H1 (cell line): ENCODE results near the gene UBR1. TPM values are rescaled to one million over a fixed set of nuclear protein-coding genes. Genes with fewer than 3 reads are reported as not detected.

Source experiments
- CTCF ChIA-PET: fragments of 300-600 bp; sonication (Branson Sonifier 250); formaldehyde crosslinking; loops from one replicate; lab custom pipeline; 2021; ENCODE audit not compliant: partially characterized antibody; lab: Charles Lee
- POLR2A ChIA-PET: fragments of 300-600 bp; sonication (Branson Sonifier 250); formaldehyde crosslinking; loops from one replicate; lab custom pipeline; 2021; ENCODE audit warnings: inconsistent platforms; ENCODE audit not compliant: partially characterized antibody; lab: Charles Lee
- DNase-seq, 2 experiments: peaks; one replicate each; pipeline versions ENCODE4 v3.0.0 to v3.0.0-alpha.2; 2010 to 2022; ENCODE audit warnings: low spot score in 2 of 2, low read depth in 1 of 2, mixed read lengths in 1 of 2
- FAIRE-seq: peaks from 2 replicates; lab custom pipeline; 2011; peaks lifted over from hg19 to GRCh38; lab: Jason Lieb, UNC
- H2AFZ ChIP-seq: 2 replicates; pipeline ENCODE4 v1.8.1; 2012; ENCODE audit warnings: low read length, inconsistent platforms
- H2AK5ac ChIP-seq: 2 replicates; pipeline ENCODE4 v1.6.1; 2013; ENCODE audit warnings: low read depth, low read length
- H2BK120ac ChIP-seq: replicated peaks from 2 replicates; pipeline ENCODE3; 2013; ENCODE audit warnings: low read depth, low read length, inconsistent platforms
- H2BK12ac ChIP-seq: 2 replicates; pipeline ENCODE4 v1.6.1; 2013; ENCODE audit warnings: low read depth, low read length
- H2BK15ac ChIP-seq: 2 replicates; pipeline ENCODE4 v1.6.1; 2013; ENCODE audit warnings: low read length
- H2BK20ac ChIP-seq: 2 replicates; pipeline ENCODE4 v1.6.1; 2013; ENCODE audit warnings: low read length
- H2BK5ac ChIP-seq: 2 replicates; pipeline ENCODE4 v1.6.1; 2013; ENCODE audit warnings: low read depth, low read length
- H3K14ac ChIP-seq: 2 replicates; pipeline ENCODE4 v1.6.1; 2013; ENCODE audit warnings: inconsistent platforms; ENCODE audit not compliant: insufficient read length
- H3K18ac ChIP-seq: 2 replicates; pipeline ENCODE4 v1.6.1; 2013; ENCODE audit warnings: low read length; ENCODE audit errors: extremely low read depth
- H3K23ac ChIP-seq: 2 replicates; pipeline ENCODE4 v1.6.1; 2013; ENCODE audit warnings: inconsistent platforms; ENCODE audit not compliant: insufficient read length
- H3K23me2 ChIP-seq: 2 replicates; pipeline ENCODE4 v1.6.1; 2013; ENCODE audit warnings: low read depth, low read length
- H3K27ac ChIP-seq: 2 replicates; pipeline ENCODE4 v1.6.1; 2011; ENCODE audit warnings: low read depth, low read length, inconsistent platforms
- H3K27me3 ChIP-seq, 4 experiments: replicated peaks in 1 of 4; 1 replicate in 1 of 4; 2 replicates in 3 of 4; pipeline versions ENCODE4 v1.6.1 to v1.8.1; 2011 to 2013; ENCODE audit warnings: low read length in 3 of 4, mild to moderate bottlenecking in 3 of 4, inconsistent platforms in 2 of 4, mixed read lengths in 2 of 4, moderate library complexity in 1 of 4; ENCODE audit not compliant: control insufficient read depth in 3 of 4, insufficient read depth in 3 of 4; ENCODE audit errors: extremely low read depth in 1 of 4
- H3K36me3 ChIP-seq, 4 experiments: 2 replicates each; pipeline versions ENCODE4 v1.6.1 to v1.8.1; 2011 to 2013; ENCODE audit warnings: mild to moderate bottlenecking in 4 of 4, low read length in 3 of 4, moderate library complexity in 2 of 4, control low read depth in 1 of 4, inconsistent platforms in 1 of 4; ENCODE audit not compliant: insufficient read depth in 4 of 4, control insufficient read depth in 2 of 4
- H3K4ac ChIP-seq: replicated peaks from 2 replicates; pipeline ENCODE3; 2013; ENCODE audit warnings: low read length, low read depth, mixed read lengths, inconsistent platforms; ENCODE audit not compliant: insufficient read length
- H3K4me1 ChIP-seq, 4 experiments: replicated peaks in 1 of 4; 1 replicate in 1 of 4; 2 replicates in 3 of 4; pipeline versions ENCODE4 v1.6.1 to v1.8.1; 2011 to 2013; ENCODE audit warnings: low read length in 3 of 4, inconsistent platforms in 2 of 4, mixed read lengths in 1 of 4; ENCODE audit not compliant: insufficient read depth in 4 of 4, control insufficient read depth in 3 of 4
- H3K4me2 ChIP-seq, 2 experiments: 2 replicates each; pipeline versions ENCODE4 v1.6.1 to v1.8.1; 2011 to 2013; ENCODE audit warnings: low read depth in 2 of 2, low read length in 2 of 2, control low read depth in 1 of 2, inconsistent platforms in 1 of 2, mild to moderate bottlenecking in 1 of 2; ENCODE audit not compliant: insufficient read depth in 1 of 2
- H3K4me3 ChIP-seq, 4 experiments: fragments of 200-600, 300-600 bp in 1 of 4; sonication (generic), shearing (Covaris generic), sonication (Bioruptor Twin) in 1 of 4; 2 replicates each; pipeline versions ENCODE4 v1.5.1 to v1.8.1; 2011 to 2016; ENCODE audit warnings: low read length in 4 of 4, low read depth in 3 of 4, control low read depth in 2 of 4, inconsistent platforms in 2 of 4, mild to moderate bottlenecking in 2 of 4, mixed read lengths in 1 of 4, moderate library complexity in 1 of 4; ENCODE audit not compliant: insufficient read depth in 2 of 4; ENCODE audit errors: extremely low read depth in 1 of 4
- H3K56ac ChIP-seq: replicated peaks from 2 replicates; pipeline ENCODE3; 2013; ENCODE audit warnings: low read depth, mild to moderate bottlenecking, mixed read lengths, low read length, inconsistent platforms; ENCODE audit not compliant: insufficient read length
- H3K79me1 ChIP-seq: 2 replicates; pipeline ENCODE4 v1.6.1; 2013; ENCODE audit warnings: low read depth, low read length, control low read depth
- H3K79me2 ChIP-seq, 2 experiments: 2 replicates each; pipeline versions ENCODE4 v1.6.1 to v1.8.1; 2012 to 2013; ENCODE audit warnings: low read length in 2 of 2, mild to moderate bottlenecking in 2 of 2, inconsistent platforms in 1 of 2; ENCODE audit not compliant: insufficient read depth in 2 of 2, control insufficient read depth in 1 of 2
- H3K9ac ChIP-seq, 4 experiments: replicated peaks in 1 of 4; 1 replicate in 1 of 4; 2 replicates in 3 of 4; pipeline versions ENCODE4 v1.6.1 to v1.8.1; 2011 to 2013; ENCODE audit warnings: low read depth in 3 of 4, low read length in 3 of 4, control low read depth in 2 of 4, mild to moderate bottlenecking in 2 of 4, moderate library complexity in 2 of 4, inconsistent platforms in 1 of 4; ENCODE audit errors: extremely low read depth in 1 of 4
- H3K9me3 ChIP-seq, 2 experiments: 2 replicates each; pipeline versions ENCODE4 v1.6.1 to v1.8.1; 2012 to 2013; ENCODE audit warnings: mild to moderate bottlenecking in 2 of 2, moderate library complexity in 2 of 2, control low read depth in 1 of 2, inconsistent platforms in 1 of 2, low read depth in 1 of 2, low read length in 1 of 2, mixed read lengths in 1 of 2; ENCODE audit not compliant: insufficient read depth in 2 of 2
- H4K20me1 ChIP-seq, 2 experiments: replicated peaks in 1 of 2; 2 replicates each; pipeline versions ENCODE3 to v1.8.1; 2011 to 2013; ENCODE audit warnings: inconsistent platforms in 2 of 2, low read length in 2 of 2, mild to moderate bottlenecking in 1 of 2; ENCODE audit not compliant: insufficient read depth in 2 of 2, control insufficient read depth in 1 of 2
- H4K5ac ChIP-seq: 2 replicates; pipeline ENCODE4 v1.6.1; 2013; ENCODE audit warnings: low read length, low read depth, mixed read lengths, inconsistent platforms; ENCODE audit not compliant: insufficient read length
- H4K8ac ChIP-seq: 2 replicates; pipeline ENCODE4 v1.8.0; 2013; ENCODE audit warnings: mild to moderate bottlenecking, moderate library complexity, low read length, inconsistent platforms; ENCODE audit not compliant: insufficient read depth; ENCODE audit errors: extremely low read depth
- H4K91ac ChIP-seq: replicated peaks from 2 replicates; pipeline ENCODE3; 2013; ENCODE audit warnings: low read length, mixed read lengths, inconsistent platforms; ENCODE audit not compliant: insufficient read length
- CBX5 ChIP-seq: fragments of 300-800, 300-1000 bp; sonication (generic); IDR thresholded peaks from 2 replicates; pipeline ENCODE4 v1.7.1; 2016; ENCODE audit warnings: antibody characterized with exemption, low read length, low read depth
- CTCF ChIP-seq, 3 experiments: IDR thresholded peaks; 1 replicate in 2 of 3; 2 replicates in 1 of 3; pipeline versions ENCODE4 v1.5.1 to v1.6.1; 2011; ENCODE audit warnings: low read length in 3 of 3, mild to moderate bottlenecking in 3 of 3, inconsistent platforms in 2 of 3, low read depth in 1 of 3, moderate library complexity in 1 of 3; ENCODE audit not compliant: insufficient read depth in 1 of 3; ENCODE audit errors: control extremely low read depth in 1 of 3
- EGR1 ChIP-seq: IDR thresholded peaks from 2 replicates; pipeline ENCODE4 v1.6.1; 2011; ENCODE audit warnings: low read depth, low read length, borderline replicate concordance
- GABPA ChIP-seq: IDR thresholded peaks from 2 replicates; pipeline ENCODE4 v1.6.1; 2011; ENCODE audit warnings: mild to moderate bottlenecking, low read length, moderate library complexity, borderline replicate concordance; ENCODE audit not compliant: insufficient read depth
- KDM1A ChIP-seq: fragments of 200-600, 300-600 bp; sonication (generic); IDR thresholded peaks from 2 replicates; pipeline ENCODE4 v1.7.1; 2016; ENCODE audit warnings: mild to moderate bottlenecking, low read length, borderline replicate concordance
- MAFK ChIP-seq: IDR thresholded peaks from 2 replicates; pipeline ENCODE4 v1.6.1; 2012; ENCODE audit warnings: low read depth, mild to moderate bottlenecking, improper control_type of control experiment, low read length
- RNF2 ChIP-seq: fragments of 200-900, 300-1000 bp; sonication (generic); IDR thresholded peaks from 2 replicates; pipeline ENCODE4 v1.7.1; 2016; ENCODE audit warnings: borderline replicate concordance, low read depth, mild to moderate bottlenecking, antibody characterized with exemption, low read length; ENCODE audit not compliant: poor library complexity, severe bottlenecking; ENCODE audit errors: missing control alignments
- SIN3A ChIP-seq, 2 experiments: IDR thresholded peaks in 1 of 2; conservative IDR thresholded peaks in 1 of 2; 2 replicates each; pipeline ENCODE4 v1.6.1; 2011 to 2012; ENCODE audit warnings: low read length in 2 of 2, improper control_type of control experiment in 1 of 2, low read depth in 1 of 2, mild to moderate bottlenecking in 1 of 2
- SP1 ChIP-seq: IDR thresholded peaks from 2 replicates; pipeline ENCODE4 v1.6.1; 2011; ENCODE audit warnings: low read depth, low read length
- SRF ChIP-seq: IDR thresholded peaks from 2 replicates; pipeline ENCODE4 v1.6.1; 2011; ENCODE audit warnings: mild to moderate bottlenecking, low read depth, low read length, moderate library complexity
- TEAD4 ChIP-seq: IDR thresholded peaks from 2 replicates; pipeline ENCODE4 v1.6.1; 2012; ENCODE audit warnings: low read depth, low read length, inconsistent platforms, mixed read lengths
- WGBS, 2 experiments: shearing (Covaris generic) in 1 of 2; methylation state at CpG; one replicate each; pipeline versions ENCODE4 v1.1.6 to v1.1.7; 2013 to 2015; ENCODE audit warnings: low lambda C conversion rate in 2 of 2, mixed read lengths in 2 of 2, inconsistent platforms in 1 of 2, low coverage in 1 of 2, missing lambda C conversion rate in 1 of 2; ENCODE audit not compliant: insufficient replicate concordance in 2 of 2, insufficient coverage in 1 of 2, insufficient read length in 1 of 2; ENCODE audit errors: extremely low coverage in 1 of 2, missing lambda C conversion rate in 1 of 2; 5-methylcytosine and 5-hydroxymethylcytosine counted together
- polyA plus RNA-seq, 7 experiments: library from polyadenylated mRNA; depleted of rRNA in 3 of 7; stranded (reverse) in 5 of 7; unstranded in 2 of 7; fragments of >200 nt in 5 of 7; fragments of 200-250 nt in 2 of 7; gene quantifications; 1 replicate in 5 of 7; 2 replicates in 1 of 7; 4 replicates in 1 of 7; pipeline versions ENCODE4 v1.2.1 to v1.2.3, GENCODE V29; 2011 to 2013; ENCODE audit warnings: missing spikeins in 2 of 7, mixed read lengths in 2 of 7
- total RNA-seq: library from RNA; stranded (reverse); fragmentation: NEBNext Ultra II Directional; extraction: Animal tissue kit (Norgen Biotek cat#: 25700); gene quantifications from 2 replicates; pipeline ENCODE4 v1.2.1, GENCODE V29; 2021

The UBR1 gene
- total and polyA plus RNA-seq, 2 of the 8 experiments (the other 6 are each of a cell fraction or from before 2014, with no cell fraction given): 3.7 to 18.7 TPM

GRCh38 chr15:42984493-42985034 lies 121.3 kb downstream of the UBR1 start:
- H2AK5ac ChIP-seq: no peak overlapping the region
- H3K23me2 ChIP-seq: no peaks in the 10 kb centered on the region; the same call in 1 of the 2 replicates
- H4K8ac ChIP-seq: no peak overlapping the region
- H3K23ac ChIP-seq: no peak overlapping the region
- DNase-seq: no peak
- H2BK15ac ChIP-seq: no peak overlapping the region
- H3K18ac ChIP-seq: no peak overlapping the region
- no peak overlapping the region for H3K4me3 ChIP-seq
- H3K79me1 ChIP-seq: no peaks in the 10 kb centered on the region
- no peak overlapping the region for H3K4me2 ChIP-seq
- FAIRE-seq: no peak
- no peak overlapping the region for H2BK120ac ChIP-seq
- WGBS, 2 experiments: 96% methylated on average over 1 of the region's 1 CpG; no CpG with 5 or more reads in 1 of the 2 experiments
- H2BK20ac ChIP-seq: no peak overlapping the region
- H2BK12ac ChIP-seq: no peak overlapping the region
- H3K27me3 ChIP-seq: no peaks in the 10 kb centered on the region
- H3K27ac ChIP-seq: no peak overlapping the region
- H3K9ac ChIP-seq: no peak overlapping the region
- peaks cover 0 to 15% (median 1%) of the 10 kb centered on the region in 4 experiments; a peak in 2 of 8 replicates for H3K36me3 ChIP-seq
- H3K4me1 ChIP-seq: no peaks in the 10 kb centered on the region
- ChIA-PET CTCF (interaction anchor here (1.0 kb wide), 1 partner anchor 17 kb away, joined by 3 read pairs; no protein-coding TSS in a partner anchor), POLR2A (no interaction called here)
- H2BK5ac ChIP-seq: no peak overlapping the region
- no peaks in the 10 kb centered on the region for H4K20me1 ChIP-seq
- H3K9me3 ChIP-seq: no peaks in the 10 kb centered on the region
- H4K5ac ChIP-seq: no peak overlapping the region
- H3K79me2 ChIP-seq: no peaks in the 10 kb centered on the region
- no peak overlapping the region for H3K56ac ChIP-seq
- no peak overlapping the region for H3K4ac ChIP-seq
- no peak overlapping the region for H2AFZ ChIP-seq
- H4K91ac ChIP-seq: no peak overlapping the region
- H3K14ac ChIP-seq: no peak overlapping the region
- no peak for TF ChIP-seq MAFK
- no peak for TF ChIP-seq SRF
- TF ChIP-seq EGR1: no peak
- TF ChIP-seq KDM1A: no peak
- no peak for TF ChIP-seq TEAD4
- no peak for TF ChIP-seq RNF2
- TF ChIP-seq SIN3A (conservative IDR thresholded peaks at IDR 0.05 in 1 of 2, IDR thresholded peaks at IDR 0.05 in 1 of 2; ENCODE audit: low read depth in 1 of 2, low read length in 2 of 2): no peak
- TF ChIP-seq CBX5: no peak
- TF ChIP-seq SP1: no peak
- TF ChIP-seq CTCF (IDR thresholded peaks at IDR 0.05; ENCODE audit: control extremely low read depth in 1 of 3, insufficient read depth in 1 of 3, low read depth in 1 of 3, low read length in 3 of 3): no peak
- TF ChIP-seq GABPA: no peak
